RKO (cell line): ENCODE results near the gene FKBP10.
"Not testable (repeated sequence)": the region's sequence is repeated elsewhere in the genome, so short reads cannot be mapped to it uniquely, and the experiment has no call there.

Experiments used
- DNase-seq: peaks from one replicate; pipeline ENCODE4 v3.0.0-alpha.2; 2016; ENCODE audit warnings: low spot score

The FKBP10 gene

DNA sequence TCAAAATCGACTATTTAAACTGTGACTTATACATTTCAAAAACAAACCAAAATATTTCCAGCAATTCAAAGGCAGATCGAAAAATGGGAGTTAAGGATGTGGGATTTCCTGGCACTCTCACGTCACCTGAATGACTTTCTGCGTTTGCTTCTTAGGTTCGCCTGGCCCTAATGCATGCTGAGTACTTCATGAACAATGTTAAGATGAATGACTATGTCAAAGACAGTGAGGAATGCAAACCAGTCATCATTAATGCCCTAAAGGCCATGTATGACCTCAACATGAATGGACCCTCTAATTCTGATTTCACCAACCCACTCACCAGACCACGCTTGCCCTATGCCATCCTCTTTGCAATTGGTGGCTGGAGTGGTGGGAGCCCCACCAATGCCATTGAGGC lies 32.2 kb downstream of the FKBP10 start:
- peak; percentile 65 for DNase-seq

DNA sequence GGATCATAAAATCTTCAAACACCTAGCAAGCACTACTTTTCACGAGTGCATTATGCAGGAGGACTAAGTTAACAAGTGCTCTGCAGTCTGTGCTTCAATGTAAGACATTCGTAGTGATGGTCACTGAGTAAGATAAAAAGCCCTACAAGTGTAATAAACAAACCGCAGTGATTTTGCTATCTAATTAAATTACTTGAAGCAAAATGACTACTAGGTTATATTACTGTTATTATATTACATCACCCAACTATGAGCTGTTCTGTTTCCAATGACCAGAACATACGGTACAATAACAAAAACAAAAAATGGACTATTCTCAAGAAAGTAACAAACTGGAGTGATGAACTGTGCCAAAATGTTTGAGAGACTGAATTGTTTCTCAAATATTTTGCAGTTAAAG lies 36.0 kb downstream of the FKBP10 start:
- no peak for DNase-seq

DNA sequence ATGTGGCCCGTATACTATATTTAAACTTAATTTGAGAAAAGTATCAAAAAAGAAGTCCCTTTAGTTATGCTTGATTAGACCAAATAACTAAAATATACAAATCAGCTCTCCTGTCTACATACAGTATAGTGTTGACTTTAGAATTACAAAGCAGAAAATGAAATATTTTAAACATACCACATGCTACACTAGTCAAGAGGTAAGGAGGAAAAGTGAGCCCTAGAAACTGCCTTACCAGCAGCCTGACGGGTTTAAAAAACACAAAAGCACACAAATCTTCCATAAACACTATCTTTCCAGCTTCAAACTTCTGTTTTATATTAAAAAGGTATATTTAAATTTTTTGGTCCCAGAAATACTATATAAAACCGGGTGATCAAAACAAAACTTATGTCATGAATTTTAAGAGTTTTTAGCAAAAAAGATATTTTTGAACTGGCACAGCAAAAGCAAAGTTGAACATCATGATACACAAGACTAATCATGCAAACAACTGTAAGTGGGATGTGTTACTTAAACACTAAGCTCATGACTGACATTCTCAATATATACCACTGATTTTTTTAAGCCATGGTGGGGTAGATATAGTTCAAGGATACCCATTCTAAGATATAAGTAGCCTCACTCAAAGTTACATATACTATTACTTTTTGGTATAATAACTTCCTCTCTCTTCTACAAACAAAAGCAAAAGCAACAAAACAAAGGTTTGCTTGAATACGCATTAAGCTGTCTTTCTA lies 36.6 kb downstream of the FKBP10 start:
- DNase-seq: no peak

DNA sequence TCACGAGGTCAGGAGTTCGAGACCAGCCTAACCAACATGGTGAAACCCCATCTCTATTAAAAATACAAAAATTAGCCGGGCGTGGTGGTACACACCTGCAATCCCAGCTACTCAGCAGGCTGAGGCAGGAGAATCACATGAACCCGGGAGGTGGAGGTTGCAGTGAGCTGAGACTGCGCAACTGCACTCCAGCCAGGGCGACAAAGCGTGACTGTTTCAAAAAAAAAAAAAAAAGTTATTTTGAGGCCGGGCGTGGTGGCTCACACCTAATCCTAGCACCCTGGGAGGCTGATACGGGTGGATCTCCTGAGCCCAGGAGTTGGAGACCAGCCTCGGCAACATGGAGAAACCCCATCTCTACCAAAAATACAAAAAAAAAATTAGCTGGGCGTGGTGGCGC lies 38.6 kb downstream of the FKBP10 start:
- not testable (repeated sequence) for DNase-seq

DNA sequence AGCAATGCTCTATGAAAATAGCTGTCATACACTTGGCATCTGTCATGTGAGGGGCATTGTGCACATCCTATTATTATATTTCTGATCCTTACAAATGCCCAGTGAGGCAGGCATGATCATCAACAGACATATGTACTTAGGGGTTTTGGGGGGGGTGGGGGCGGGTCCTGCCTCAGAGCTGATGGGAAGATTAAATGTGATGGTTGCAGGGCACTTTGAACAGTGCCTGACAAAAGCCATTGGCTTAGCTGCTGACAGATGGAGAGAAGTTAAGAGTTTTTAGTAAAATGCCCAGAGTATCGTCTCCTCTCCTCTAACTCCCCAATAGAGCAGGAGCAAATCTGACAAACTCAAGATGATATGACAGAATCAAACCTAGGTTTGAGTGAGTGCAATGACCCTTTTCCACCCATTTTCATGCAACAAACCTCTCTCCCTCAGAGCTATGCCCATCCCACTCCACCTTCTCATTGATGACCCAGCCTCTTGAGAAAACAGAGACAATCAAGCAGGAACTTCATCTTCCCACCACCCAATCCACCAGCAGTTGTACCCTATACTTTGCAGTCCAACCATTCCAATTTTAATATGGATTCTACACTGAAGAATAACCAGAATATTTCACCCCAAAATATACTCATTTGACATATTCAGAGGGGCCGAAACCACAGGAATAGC lies 47.6 kb downstream of the FKBP10 start:
- DNase-seq: no peak

DNA sequence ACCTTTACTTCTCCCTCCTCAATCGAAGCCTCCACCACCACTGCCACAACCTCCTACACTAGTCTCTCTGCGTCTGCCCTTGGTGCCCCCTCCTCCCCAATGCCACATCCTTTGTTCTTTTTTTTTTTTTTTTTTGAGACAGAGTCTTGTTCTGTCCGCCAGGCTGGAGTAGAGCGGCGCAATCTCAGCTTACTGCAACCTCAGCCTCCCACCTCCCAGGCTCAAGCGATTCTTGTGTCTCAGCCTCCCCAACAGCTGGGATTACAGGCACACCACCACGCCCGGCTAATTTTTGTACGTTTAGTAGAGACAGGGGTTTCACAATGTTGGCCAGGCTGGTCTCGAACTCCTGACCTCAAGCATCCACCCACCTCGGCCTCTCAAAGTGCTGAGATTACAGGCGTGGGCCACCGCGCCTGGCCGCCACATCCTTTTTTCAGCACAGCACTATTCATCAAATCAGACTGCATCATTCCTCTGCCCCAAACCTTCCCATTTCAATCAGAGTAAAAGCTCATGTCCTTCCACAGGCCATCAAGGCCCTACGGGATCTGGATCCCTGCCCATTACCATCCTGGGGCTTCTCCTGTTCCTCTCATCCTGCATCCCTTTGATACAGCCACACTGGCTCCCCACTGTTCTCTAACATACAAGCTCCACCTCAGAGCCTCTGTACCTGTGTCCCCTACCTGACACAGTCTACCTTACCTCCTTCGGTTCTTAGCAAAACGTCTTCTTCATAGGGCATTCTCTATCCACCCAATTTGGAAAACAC lies 50.5 kb downstream of the FKBP10 start:
- no peak for DNase-seq

DNA sequence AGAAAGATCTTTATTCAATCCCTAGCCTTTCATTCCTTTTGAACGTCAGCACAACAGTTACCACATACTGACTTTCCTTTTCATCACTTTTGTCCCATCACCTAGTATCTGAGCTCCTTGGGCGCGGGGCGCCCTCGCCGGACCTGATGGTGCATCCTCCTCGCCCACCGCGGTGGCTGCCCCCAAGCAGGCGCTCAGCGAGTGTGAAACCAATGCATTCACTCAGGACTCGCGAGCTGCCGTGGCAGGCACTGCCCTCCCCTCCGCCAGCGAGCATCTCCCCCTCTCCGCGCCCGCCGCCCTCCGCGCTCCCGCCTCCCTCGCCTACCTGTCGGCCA lies 51.7 kb downstream of the FKBP10 start:
- no peak for DNase-seq

DNA sequence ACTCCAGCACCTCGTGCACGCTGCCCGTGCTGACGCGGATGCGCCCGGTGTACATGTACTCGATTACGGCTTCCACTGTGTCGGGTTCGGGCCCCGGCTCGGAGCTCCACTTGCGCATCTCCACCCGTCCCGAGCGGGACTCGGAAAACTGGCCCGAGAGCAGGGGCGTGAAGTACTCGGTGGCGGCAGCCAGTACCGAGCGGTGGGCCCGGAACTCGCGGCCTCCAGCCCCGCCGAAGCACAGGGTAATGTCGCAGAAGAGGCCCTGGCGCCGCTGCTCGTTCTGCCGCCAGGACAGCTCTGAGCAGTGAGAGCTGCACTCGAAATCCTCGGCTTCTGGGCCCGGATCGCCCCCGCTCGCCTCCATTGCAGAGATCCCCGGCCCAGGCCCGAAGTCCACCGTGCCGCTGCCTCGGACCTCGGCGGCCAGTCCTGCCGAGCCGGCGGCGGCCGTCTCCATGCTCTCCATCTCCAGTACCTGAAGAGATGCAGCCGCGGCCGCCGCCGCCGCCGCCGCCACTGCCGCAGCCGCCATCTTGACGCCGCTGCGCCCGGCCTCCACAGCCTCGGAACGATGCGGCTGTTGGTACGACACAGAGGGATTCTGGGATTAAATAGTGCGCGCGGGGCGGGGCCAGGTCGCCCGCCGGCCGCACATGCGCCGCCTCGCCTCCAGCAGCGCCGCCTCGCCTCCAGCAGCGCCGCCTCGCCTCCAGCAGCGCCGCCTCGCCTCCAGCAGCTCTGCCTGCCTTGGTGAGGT lies 52.2 kb downstream of the FKBP10 start, which contains the start of gene KLHL11:
KLHL11 (minus strand) TSS at position 588 of the 760 bp plus-strand sequence; CDS start at position 535, 53 bp downstream.
- peak; percentile 92 for DNase-seq

DNA sequence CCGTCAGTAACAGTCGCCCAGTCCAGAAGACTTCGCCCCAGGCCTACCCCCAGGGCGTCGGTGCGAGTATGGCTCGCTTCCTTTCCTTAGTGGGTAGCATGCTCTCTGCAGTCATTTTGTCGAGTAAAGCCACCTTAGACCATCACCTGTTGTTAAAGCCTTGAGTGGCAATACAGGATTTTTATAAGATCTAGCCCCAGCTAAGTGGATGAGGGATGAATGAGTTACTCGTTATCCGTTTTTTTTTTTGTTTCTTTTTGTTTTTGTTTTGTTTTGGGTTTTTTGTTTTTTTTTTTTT lies 52.7 kb downstream of the FKBP10 start:
- no peak for DNase-seq

DNA sequence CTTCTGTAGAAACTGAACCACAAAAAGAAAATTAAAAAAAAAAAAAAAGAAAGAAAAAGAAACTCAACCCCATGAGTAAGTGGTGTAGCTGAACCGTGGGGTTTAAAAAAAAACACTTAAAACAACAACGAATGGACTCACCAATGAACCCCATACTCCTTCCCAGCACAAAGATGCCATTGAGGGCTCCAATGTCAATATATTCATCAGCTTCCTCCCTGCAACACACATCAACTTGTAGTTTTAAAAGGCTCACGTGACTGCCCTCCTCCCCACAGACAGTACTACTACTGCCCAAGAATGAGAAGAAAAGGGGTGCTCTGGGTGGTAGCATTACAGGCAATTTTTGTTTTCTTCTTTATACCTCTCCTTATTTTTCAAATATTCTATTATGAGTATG lies 55.8 kb downstream of the FKBP10 start:
- DNase-seq: no peak

DNA sequence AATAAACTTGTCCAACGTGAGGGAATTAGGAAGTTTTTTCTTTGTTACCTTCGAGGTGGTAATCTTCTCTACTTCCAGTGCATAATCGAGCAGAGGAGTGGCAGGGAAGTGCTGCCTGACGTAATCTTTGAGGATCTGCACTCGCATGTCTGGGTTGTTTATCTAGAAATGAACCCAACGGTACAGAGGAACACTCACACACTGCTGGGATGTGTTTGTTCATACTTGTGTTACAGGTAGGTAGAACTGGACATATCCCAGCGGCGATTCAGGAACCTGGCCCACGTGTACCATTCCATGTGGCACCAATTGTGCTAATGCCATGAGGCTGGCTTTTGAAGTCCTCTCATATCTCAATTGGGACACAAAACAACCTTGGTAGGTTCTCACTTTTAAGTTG lies 56.6 kb downstream of the FKBP10 start:
- DNase-seq: no peak

DNA sequence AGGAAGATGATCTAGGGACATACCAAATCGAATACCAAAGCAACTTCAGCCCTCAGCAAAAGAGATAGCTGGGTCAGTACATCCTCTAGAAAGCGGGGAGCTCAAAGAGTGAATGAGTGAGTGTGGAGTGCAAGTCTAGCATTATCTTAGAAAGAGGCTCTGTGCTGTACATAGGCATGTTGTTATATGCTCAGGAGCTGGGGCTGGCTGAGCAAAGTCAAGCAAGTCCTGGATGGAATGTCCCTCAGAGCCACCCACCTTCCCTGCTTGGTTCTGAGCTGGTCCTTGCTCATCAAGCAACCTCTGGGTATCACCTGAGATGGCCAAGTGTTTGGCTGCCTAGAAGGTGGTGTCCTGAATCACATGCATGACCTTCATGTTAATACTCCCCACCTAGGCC lies 57.3 kb downstream of the FKBP10 start:
- no peak for DNase-seq

DNA sequence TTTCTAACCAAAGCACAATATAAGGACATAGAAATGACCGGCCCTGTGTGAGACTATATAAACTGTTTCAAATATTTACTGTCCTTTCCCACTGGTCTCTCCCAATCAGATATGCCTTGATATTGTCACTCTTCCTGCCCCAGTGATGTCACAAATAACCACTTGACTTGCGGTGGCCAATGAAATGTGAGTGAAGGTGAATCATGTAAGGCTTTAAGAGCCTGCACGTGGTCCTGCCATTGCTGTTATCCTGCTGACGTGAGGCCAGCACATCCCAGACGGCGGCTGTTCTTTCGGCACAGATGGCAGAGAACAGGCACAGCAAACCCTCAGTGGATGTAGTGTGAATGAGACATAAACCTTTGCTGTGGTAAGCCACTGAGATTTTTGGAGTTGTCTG lies 57.8 kb downstream of the FKBP10 start:
- no peak for DNase-seq

DNA sequence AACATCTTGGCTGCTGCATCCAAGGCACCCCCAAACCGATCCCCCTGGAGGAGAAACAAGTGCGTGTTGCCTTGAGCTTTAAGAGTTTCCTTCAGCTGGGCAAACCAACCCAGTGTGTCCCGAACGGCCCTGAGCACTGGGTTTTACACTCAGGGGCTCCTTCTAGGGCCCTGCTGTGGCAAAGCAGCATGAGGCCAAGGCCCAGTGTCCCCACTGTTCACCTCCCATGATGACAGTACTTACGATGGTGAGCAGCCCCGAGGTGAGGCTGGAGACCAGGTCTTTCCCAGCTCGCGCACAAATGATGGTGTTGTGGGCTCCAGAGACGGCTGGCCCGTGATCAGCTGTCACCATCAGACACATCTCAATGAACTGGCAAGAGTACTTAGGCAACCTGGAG lies 59.0 kb downstream of the FKBP10 start:
- no peak for DNase-seq
